ENCODE data around the gene C3orf20. TPM values are rescaled to one million over a fixed set of nuclear protein-coding genes. Genes with fewer than 3 reads are reported as not detected.

C3orf20 gene
- total RNA-seq, 1 donor from 2014 or later = not detected

- TF ChIP-seq CTCF (IDR thresholded peaks at IDR 0.05; ENCODE audit: partially characterized antibody, unreplicated experiment) = no peak
- no peak overlapping the region for H3K4me3 Mint-ChIP-seq (ENCODE audit: unreplicated experiment)
- no peak for DNase-seq
- H3K9me3 Mint-ChIP-seq (ENCODE audit: unreplicated experiment) = no peaks in the 10 kb centered on the region
- no peaks in the 10 kb centered on the region for H3K4me1 Mint-ChIP-seq (ENCODE audit: low read depth, unreplicated experiment)
- H3K27ac Mint-ChIP-seq (ENCODE audit: unreplicated experiment) = no peak overlapping the region
- no peaks in the 10 kb centered on the region for H3K36me3 Mint-ChIP-seq (ENCODE audit: unreplicated experiment)
- H3K27me3 Mint-ChIP-seq (ENCODE audit: unreplicated experiment) = peaks cover 2% of the 10 kb centered on the region
Measured at GRCh38 chr3:14672588-14672987, 2.4 kb upstream of the C3orf20 start.

DNA sequence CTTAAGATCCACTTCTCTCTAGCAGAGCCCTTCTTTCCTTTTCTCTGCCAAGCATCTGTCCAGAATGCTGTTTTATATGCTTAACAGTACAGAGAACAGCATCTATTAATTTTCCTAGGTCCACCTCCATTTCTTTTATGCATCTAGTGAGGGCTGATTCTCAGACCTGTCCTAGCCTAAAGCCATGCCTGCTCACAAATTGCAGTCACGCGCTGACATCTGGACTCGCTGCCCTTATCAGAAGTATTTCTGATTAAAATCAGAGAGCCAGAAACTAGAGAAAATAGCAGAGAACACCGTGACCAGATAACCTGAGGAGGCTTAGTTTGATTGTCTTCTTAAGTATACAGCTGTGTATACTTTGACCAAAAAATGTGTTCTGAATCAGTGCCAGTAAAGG lies 1.9 kb downstream of the C3orf20 start:
- peaks cover 2% of the 10 kb centered on the region for H3K27me3 Mint-ChIP-seq (ENCODE audit: unreplicated experiment)
- no peaks in the 10 kb centered on the region for H3K4me1 Mint-ChIP-seq (ENCODE audit: low read depth, unreplicated experiment)
- no peak for TF ChIP-seq CTCF (IDR thresholded peaks at IDR 0.05; ENCODE audit: partially characterized antibody, unreplicated experiment)
- H3K4me3 Mint-ChIP-seq (ENCODE audit: unreplicated experiment) = no peak overlapping the region
- H3K36me3 Mint-ChIP-seq (ENCODE audit: unreplicated experiment) = no peaks in the 10 kb centered on the region
- no peak for DNase-seq
- no peak overlapping the region for H3K27ac Mint-ChIP-seq (ENCODE audit: unreplicated experiment)
- no peaks in the 10 kb centered on the region for H3K9me3 Mint-ChIP-seq (ENCODE audit: unreplicated experiment)

DNA sequence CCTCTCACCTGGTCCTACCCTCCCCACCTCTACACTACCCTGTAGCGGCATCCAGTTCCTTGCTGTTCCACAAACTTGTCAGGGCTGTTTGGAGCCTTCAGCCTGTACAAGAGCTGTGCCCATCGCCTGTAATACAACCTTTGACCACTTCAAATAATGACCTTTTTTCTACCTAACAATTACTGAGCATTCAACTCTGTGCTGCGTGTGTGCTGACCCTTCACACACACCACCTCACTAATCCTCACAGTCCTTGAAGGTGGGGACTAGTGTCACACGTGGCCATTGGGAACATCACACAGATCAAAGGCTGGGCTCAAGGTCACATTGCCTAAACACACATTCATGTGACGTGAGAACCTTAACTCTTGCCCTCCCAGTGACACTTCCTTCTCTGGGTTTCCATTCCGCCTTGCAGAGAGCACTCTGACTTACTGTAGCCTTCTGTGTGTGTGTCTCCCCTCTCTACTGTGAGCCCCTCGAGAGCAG lies 3.1 kb downstream of the C3orf20 start:
- Mint-ChIP-seq H3K27me3 (ENCODE audit: unreplicated experiment) (peaks cover 2% of the 10 kb centered on the region), H3K36me3 (ENCODE audit: unreplicated experiment) (no peaks in the 10 kb centered on the region), H3K9me3 (ENCODE audit: unreplicated experiment) (no peaks in the 10 kb centered on the region), H3K4me3 (ENCODE audit: unreplicated experiment) (no peak overlapping the region), H3K27ac (ENCODE audit: unreplicated experiment) (no peak overlapping the region), H3K4me1 (ENCODE audit: low read depth, unreplicated experiment) (no peaks in the 10 kb centered on the region)
- no peak for TF ChIP-seq CTCF (IDR thresholded peaks at IDR 0.05; ENCODE audit: partially characterized antibody, unreplicated experiment)
- no peak for DNase-seq

GRCh38 chr3:14680115-14680514 lies 5.2 kb downstream of the C3orf20 start:
- H3K9me3 Mint-ChIP-seq (ENCODE audit: unreplicated experiment) = no peaks in the 10 kb centered on the region
- no peak for DNase-seq
- no peak overlapping the region for H3K4me3 Mint-ChIP-seq (ENCODE audit: unreplicated experiment)
- no peak overlapping the region for H3K27ac Mint-ChIP-seq (ENCODE audit: unreplicated experiment)
- no peaks in the 10 kb centered on the region for H3K4me1 Mint-ChIP-seq (ENCODE audit: low read depth, unreplicated experiment)
- no peaks in the 10 kb centered on the region for H3K36me3 Mint-ChIP-seq (ENCODE audit: unreplicated experiment)
- no peak for TF ChIP-seq CTCF (IDR thresholded peaks at IDR 0.05; ENCODE audit: partially characterized antibody, unreplicated experiment)
- H3K27me3 Mint-ChIP-seq (ENCODE audit: unreplicated experiment) = peaks cover 2% of the 10 kb centered on the region

DNA sequence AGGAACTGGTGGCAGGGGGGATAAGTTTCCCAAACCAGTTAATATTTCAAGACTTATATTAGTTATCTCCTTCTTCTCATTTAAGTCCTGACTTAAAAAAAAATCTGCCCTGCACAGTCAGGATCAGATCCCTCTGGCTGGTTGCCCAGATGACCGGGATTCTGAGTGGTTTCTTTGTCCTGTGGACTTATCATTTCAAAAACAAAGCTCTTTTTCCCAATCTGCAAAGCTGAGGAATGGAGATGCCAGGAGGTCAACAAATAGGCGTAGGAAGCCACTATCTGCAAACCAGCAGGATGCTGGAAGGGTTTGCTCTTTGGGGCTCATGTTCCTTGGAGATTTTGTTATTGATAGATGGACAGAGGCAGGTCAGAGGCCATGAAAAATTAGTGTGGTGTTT lies 5.8 kb downstream of the C3orf20 start:
- Mint-ChIP-seq H3K4me3 (ENCODE audit: unreplicated experiment) (no peak overlapping the region), H3K4me1 (ENCODE audit: low read depth, unreplicated experiment) (no peaks in the 10 kb centered on the region), H3K9me3 (ENCODE audit: unreplicated experiment) (no peaks in the 10 kb centered on the region), H3K36me3 (ENCODE audit: unreplicated experiment) (no peaks in the 10 kb centered on the region), H3K27ac (ENCODE audit: unreplicated experiment) (no peak overlapping the region), H3K27me3 (ENCODE audit: unreplicated experiment) (peaks cover 2% of the 10 kb centered on the region)
- DNase-seq = no peak
- TF ChIP-seq CTCF (IDR thresholded peaks at IDR 0.05; ENCODE audit: partially characterized antibody, unreplicated experiment) = no peak

Data from glutamatergic neuron (in vitro differentiated cells).